K562 (cell line): Measurements from ENCODE around the gene DYNLT5. TPM values are rescaled to one million over a fixed set of nuclear protein-coding genes. Genes with fewer than 3 reads are reported as not detected.

Source experiments
- ATAC-seq: fragments of 200-7000 bp; cut with Tn5 transposase; 3 replicates; pipeline ENCODE4 v1.9.1; 2020; ENCODE audit warnings: moderate library complexity
- Bru-seq: library from RNA; stranded (reverse); fragments of 400-500 nt; gene quantifications from one replicate; lab custom pipeline; 2021; lab: Mats Ljungman, UMichigan
- BruChase-seq, 2 experiments: library from RNA; stranded (reverse); fragments of 400-500 nt; gene quantifications; one replicate each; lab custom pipeline; 2021; lab: Mats Ljungman, UMichigan
- BruUV-seq: library from RNA; stranded (reverse); fragments of 400-500 nt; replicated peaks from 2 replicates; lab custom pipeline; 2021; lab: Mats Ljungman, UMichigan
- CTCF ChIA-PET: fragments of 300-600 bp; formaldehyde crosslinking; extraction: SDS; loops from one replicate; lab custom pipeline; 2021; ENCODE audit warnings: low intra/inter-chr PET ratio; lab: Yijun Ruan, JAX
- POLR2A ChIA-PET: fragments of 300-600, 350-650 bp; sonication (Branson Sonifier 250); formaldehyde crosslinking; extraction: SDS; loops from one replicate; lab custom pipeline; 2021; ENCODE audit warnings: antibody characterized with exemption, inconsistent platforms; lab: Yijun Ruan, JAX
- DNase-seq, 4 experiments: peaks; one replicate each; pipeline versions ENCODE4 v3.0.0 to v3.0.0-alpha.2; 2011 to 2018; ENCODE audit warnings: low spot score in 3 of 4, mixed read lengths in 3 of 4; ENCODE audit errors: extremely low read depth in 1 of 4
- FAIRE-seq: peaks from 2 replicates; lab custom pipeline; 2011; peaks lifted over from hg19 to GRCh38; lab: Jason Lieb, UNC
- H2AFZ ChIP-seq: 2 replicates; pipeline ENCODE4 v1.6.0; 2011; ENCODE audit warnings: low read depth, low read length, control low read depth, inconsistent platforms
- H3K27ac ChIP-seq: fragments of 200-600 bp; 3 replicates; pipeline ENCODE4 v1.8.0; 2011; ENCODE audit warnings: low read depth, mild to moderate bottlenecking, control low read depth, inconsistent platforms, low read length, moderate library complexity, mixed read lengths; ENCODE audit errors: extremely low read depth
- H3K27me3 ChIP-seq, 2 experiments: fragments of 300-600 bp in 1 of 2; 2 replicates in 1 of 2; 3 replicates in 1 of 2; pipeline versions ENCODE4 v1.6.0 to v1.8.0; 2011; ENCODE audit warnings: inconsistent platforms in 2 of 2, low read length in 2 of 2, mild to moderate bottlenecking in 1 of 2, mixed read lengths in 1 of 2, moderate library complexity in 1 of 2; ENCODE audit not compliant: control insufficient read depth in 2 of 2, insufficient read depth in 2 of 2
- H3K36me3 ChIP-seq: fragments of 300-600 bp; 3 replicates; pipeline ENCODE4 v1.8.0; 2011; ENCODE audit warnings: mild to moderate bottlenecking, low read length, inconsistent platforms; ENCODE audit not compliant: control insufficient read depth, insufficient read depth
- H3K4me1 ChIP-seq, 2 experiments: fragments of 200-600 bp in 1 of 2; replicated peaks in 1 of 2; 2 replicates in 1 of 2; 3 replicates in 1 of 2; pipeline versions ENCODE4 v1.5.1 to v1.8.0; 2011; ENCODE audit warnings: inconsistent platforms in 2 of 2, low read length in 2 of 2, mild to moderate bottlenecking in 1 of 2, mixed read lengths in 1 of 2, moderate library complexity in 1 of 2; ENCODE audit not compliant: control insufficient read depth in 2 of 2, insufficient read depth in 2 of 2
- H3K4me2 ChIP-seq: 2 replicates; pipeline ENCODE4 v1.6.1; 2011; ENCODE audit warnings: low read length, control low read depth, inconsistent platforms, mixed read lengths; ENCODE audit not compliant: insufficient read depth
- H3K4me3 ChIP-seq: fragments of 200-600 bp; sonication (generic), shearing (Covaris generic); 2 replicates; pipeline ENCODE4 v1.5.1; 2016; ENCODE audit warnings: control low read depth, inconsistent platforms
- H3K79me2 ChIP-seq: fragments of 200-600 bp; 3 replicates; pipeline ENCODE4 v1.8.0; 2011; ENCODE audit warnings: low read length, inconsistent platforms; ENCODE audit not compliant: control insufficient read depth, insufficient read depth
- H3K9ac ChIP-seq, 2 experiments: 2 replicates each; pipeline versions ENCODE4 v1.6.0 to v1.6.1; 2011; ENCODE audit warnings: low read depth in 2 of 2, low read length in 2 of 2, control low read depth in 1 of 2, inconsistent platforms in 1 of 2, mild to moderate bottlenecking in 1 of 2, mixed read lengths in 1 of 2; ENCODE audit not compliant: insufficient read depth in 1 of 2
- H3K9me1 ChIP-seq: one replicate; pipeline ENCODE4 v1.6.0; 2011; ENCODE audit warnings: inconsistent platforms, mild to moderate bottlenecking, low read length, moderate library complexity; ENCODE audit not compliant: control insufficient read depth, insufficient read depth
- H3K9me3 ChIP-seq: replicated peaks from 2 replicates; pipeline ENCODE4 v1.5.1; 2011; ENCODE audit warnings: low read depth, low read length, inconsistent platforms; ENCODE audit not compliant: control insufficient read depth, insufficient read depth
- H4K20me1 ChIP-seq: replicated peaks from 2 replicates; pipeline ENCODE4 v1.6.1; 2011; ENCODE audit warnings: low read length, inconsistent platforms, mixed read lengths; ENCODE audit not compliant: control insufficient read depth, insufficient read depth
- CBFA2T2 ChIP-seq: fragments of 450-650 bp; conservative IDR thresholded peaks from 2 replicates; pipeline ENCODE4 v1.6.1; 2017; ENCODE audit warnings: mild to moderate bottlenecking
- NR3C1 ChIP-seq: sonication (generic); formaldehyde crosslinking; IDR thresholded peaks from 2 replicates; pipeline ENCODE4 v1.8.1; 2022; ENCODE audit warnings: missing genetic modification reagents
- RFX5 ChIP-seq: IDR thresholded peaks from 2 replicates; pipeline ENCODE4 v1.6.1; 2011; ENCODE audit warnings: low read depth, mild to moderate bottlenecking, improper control_type of control experiment, low read length
- TCF7 ChIP-seq: sonication (generic); IDR thresholded peaks from 2 replicates; pipeline ENCODE4 v1.6.1; 2016; ENCODE audit warnings: antibody characterized with exemption, borderline replicate concordance
- ZNF408 ChIP-seq: fragments of 250-450 bp; sonication (Bioruptor Pico); IDR thresholded peaks from 2 replicates; pipeline ENCODE4 v1.4.0; 2020; ENCODE audit warnings: low read depth, mild to moderate bottlenecking, moderate library complexity
- WGBS: fragments of 100-300 bp; shearing (Covaris generic); methylation state at CpG from one replicate; pipeline ENCODE4 v1.1.6; 2016; ENCODE audit warnings: low coverage, mixed read lengths; ENCODE audit not compliant: insufficient coverage; ENCODE audit errors: missing lambda C conversion rate; 5-methylcytosine and 5-hydroxymethylcytosine counted together
- in situ Hi-C: fragments of 300-500 bp; cut with MboI; formaldehyde crosslinking; loops from 4 replicates; pipeline ENCODE4 v1.15.0; 2018; ENCODE audit warnings: inconsistent platforms, mixed read lengths
- intact Hi-C: fragments of 100-400 bp; cut with micrococcal nuclease; formaldehyde crosslinking; loops from 2 replicates; pipeline ENCODE4 v1.14.2; 2022
- long read RNA-seq, 3 experiments: library from polyadenylated mRNA in 2 of 3; library from RNA in 1 of 3; unstranded in 2 of 3; stranded (forward) in 1 of 3; transcript quantifications; one replicate each; pipeline ENCODE4 v2.0.0, GENCODE V29; 2019 to 2022
- polyA minus RNA-seq, 3 experiments: library from RNA; depleted of rRNA, polyadenylated mRNA; stranded (reverse); fragments of >200 nt; gene quantifications; 2 replicates each; pipeline ENCODE4 v1.2.3, GENCODE V29; 2011
- polyA plus RNA-seq, 8 experiments: library from polyadenylated mRNA; depleted of rRNA in 4 of 8; stranded (reverse) in 5 of 8; unstranded in 3 of 8; fragments of >200 nt; fragmentation: Nextera tagmentation in 2 of 8; fragmentation: Illumina TruSeq in 1 of 8; extraction: Ambion mirVana in 2 of 8; extraction: Trizol in 1 of 8; gene quantifications; 2 replicates each; pipeline versions ENCODE4 v1.2.1 to v1.2.3, GENCODE V29; 2011 to 2014; ENCODE audit warnings: inconsistent platforms in 1 of 8, missing spikeins in 1 of 8
- total RNA-seq, 7 experiments: library from RNA; depleted of rRNA in 6 of 7; stranded (reverse); fragments of >200 nt in 6 of 7; fragmentation: Illumina TruSeq in 2 of 7; extraction: Trizol in 2 of 7; gene quantifications; 2 replicates each; pipeline versions ENCODE4 v1.2.1 to v1.2.3, GENCODE V29; 2011 to 2021; ENCODE audit warnings: low replicate concordance in 1 of 7
- TF ChIP-seq, protein P1 (sequence below): sonication (generic); formaldehyde crosslinking; IDR thresholded peaks from 2 replicates; pipeline ENCODE4 v1.8.1; 2023; ENCODE audit warnings: mild to moderate bottlenecking, missing genetic modification reagents

The DYNLT5 gene, protein sequence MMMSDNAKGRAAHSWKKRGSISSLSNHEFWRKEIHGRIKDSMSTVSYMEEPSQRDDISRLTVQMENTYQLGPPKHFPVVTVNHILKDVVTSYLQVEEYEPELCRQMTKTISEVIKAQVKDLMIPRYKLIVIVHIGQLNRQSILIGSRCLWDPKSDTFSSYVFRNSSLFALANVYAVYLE
- not detected in 2 replicates for total RNA-seq (2011; cell fraction: chromatin; rRNA removed; ENCODE audit: low replicate concordance)
- total RNA-seq (2011; cell fraction: nucleolus; rRNA removed) = not detected in 2 replicates
- total RNA-seq (2011; cell fraction: nucleoplasm; rRNA removed) = not detected in 2 replicates
- not detected in 2 replicates for total RNA-seq (2014; rRNA removed)
- not detected in 2 replicates for total RNA-seq (2014; rRNA removed; fragmentation: Illumina TruSeq; extraction: Trizol)
- total RNA-seq (2015; rRNA removed; fragmentation: Illumina TruSeq; extraction: Trizol) = not detected in 2 replicates
- total RNA-seq (2021) = not detected in 2 replicates
- not detected in 2 replicates for polyA plus RNA-seq (2011; rRNA removed)
- not detected in 2 replicates for polyA plus RNA-seq (2011; cell fraction: cytosol; rRNA removed)
- polyA plus RNA-seq (2011; cell fraction: nucleus; rRNA removed) = not detected in 2 replicates
- not detected in 2 replicates for polyA plus RNA-seq (2012)
- not detected in 2 replicates for polyA plus RNA-seq (2014; fragmentation: Illumina TruSeq; extraction: Trizol)
- not detected for polyA plus RNA-seq (2014; fragmentation: Nextera tagmentation; extraction: Ambion mirVana)
- not detected in 2 replicates for polyA plus RNA-seq (2014; rRNA removed)
- polyA minus RNA-seq (2011; rRNA and poly(A)+ RNA removed) = not detected in 2 replicates
- polyA minus RNA-seq (2011; cell fraction: cytosol; rRNA and poly(A)+ RNA removed) = not detected in 2 replicates
- not detected in 2 replicates for polyA minus RNA-seq (2011; cell fraction: nucleus; rRNA and poly(A)+ RNA removed)
- Bru-seq, nascent RNA = not detected
- not detected for BruChase-seq, experiment 1, labeled RNA remaining after a 2-hour chase
- BruChase-seq, experiment 2, labeled RNA remaining after a 6-hour chase = percentile 7 among the genes with signal in this experiment
- long read RNA-seq, experiment 1 = 0 reads
- long read RNA-seq, experiment 2 = 0 reads
- long read RNA-seq, experiment 3 = 0 reads

DNA sequence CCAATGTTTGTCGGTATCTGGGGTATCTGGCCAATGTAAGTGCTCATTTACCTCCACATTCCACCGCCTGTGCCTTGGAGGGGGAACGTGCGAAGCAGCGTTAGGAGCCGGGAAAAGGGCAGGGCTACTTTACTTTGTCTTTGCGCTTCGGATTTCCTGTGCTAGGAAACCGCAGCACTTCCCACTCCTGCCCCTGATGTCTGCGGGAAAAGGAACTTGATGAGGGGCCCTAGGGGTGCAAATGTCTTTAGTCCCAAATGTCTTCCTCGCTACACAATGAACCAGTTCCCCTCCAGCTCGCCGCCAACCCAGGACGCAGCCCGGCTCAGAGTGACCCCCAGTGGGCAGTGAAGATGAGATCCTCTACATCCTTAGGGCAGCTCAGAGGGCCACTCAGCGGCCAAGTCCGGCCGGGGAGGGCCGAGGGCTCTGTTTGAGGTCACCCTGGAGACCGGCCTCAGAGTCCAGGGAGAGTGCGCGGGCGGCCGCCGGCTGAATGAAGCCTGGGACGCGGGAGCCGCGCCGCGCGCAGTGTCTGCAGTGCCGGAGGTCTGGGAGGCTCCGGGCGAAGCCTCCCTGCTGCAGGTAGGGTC lies at the start of gene DYNLT5:
TSS of gene DYNLT5 (plus strand) at position 460 of the 593 bp plus-strand sequence. CDS start 2,200 bp downstream, outside the sequence.
- no peaks in the 10 kb centered on the region for H3K79me2 ChIP-seq
- 0 out of 2 replicates have a peak, but pooled peaks cover 2% of the 10 kb centered on the region for H3K9me3 ChIP-seq
- H3K27ac ChIP-seq = no peak within 1 kb of the TSS
- no TSS peak for BruUV-seq
- intact Hi-C loops (no loop called here), in situ Hi-C loops (no loop called here)
- H3K4me2 ChIP-seq = no peak within 1 kb of the TSS
- peaks cover 8% of the 10 kb centered on the region in 2 experiments; a peak in 3 of 5 replicates for H3K4me1 ChIP-seq
- H3K4me3 ChIP-seq = no peak within 1 kb of the TSS
- H3K9me1 ChIP-seq = no peaks in the 10 kb centered on the region
- ChIA-PET CTCF (no interaction called here), POLR2A (no interaction called here)
- ATAC-seq (no peak), DNase-seq (no peak), FAIRE-seq (no peak)
- H2AFZ ChIP-seq = no peak within 1 kb of the TSS
- H4K20me1 ChIP-seq = no peaks in the 10 kb centered on the region
- 80% methylated on average over 12 of the region's 35 CpGs for WGBS
- TF ChIP-seq CBFA2T2 = no peak
- TF ChIP-seq ZNF408 (CRISPR knock-in tag) = no peak
- TF ChIP-seq, protein P1, sequence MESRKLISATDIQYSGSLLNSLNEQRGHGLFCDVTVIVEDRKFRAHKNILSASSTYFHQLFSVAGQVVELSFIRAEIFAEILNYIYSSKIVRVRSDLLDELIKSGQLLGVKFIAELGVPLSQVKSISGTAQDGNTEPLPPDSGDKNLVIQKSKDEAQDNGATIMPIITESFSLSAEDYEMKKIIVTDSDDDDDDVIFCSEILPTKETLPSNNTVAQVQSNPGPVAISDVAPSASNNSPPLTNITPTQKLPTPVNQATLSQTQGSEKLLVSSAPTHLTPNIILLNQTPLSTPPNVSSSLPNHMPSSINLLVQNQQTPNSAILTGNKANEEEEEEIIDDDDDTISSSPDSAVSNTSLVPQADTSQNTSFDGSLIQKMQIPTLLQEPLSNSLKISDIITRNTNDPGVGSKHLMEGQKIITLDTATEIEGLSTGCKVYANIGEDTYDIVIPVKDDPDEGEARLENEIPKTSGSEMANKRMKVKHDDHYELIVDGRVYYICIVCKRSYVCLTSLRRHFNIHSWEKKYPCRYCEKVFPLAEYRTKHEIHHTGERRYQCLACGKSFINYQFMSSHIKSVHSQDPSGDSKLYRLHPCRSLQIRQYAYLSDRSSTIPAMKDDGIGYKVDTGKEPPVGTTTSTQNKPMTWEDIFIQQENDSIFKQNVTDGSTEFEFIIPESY (CRISPR knock-in tag) = peak; percentile 72
- no peak for TF ChIP-seq TCF7
- TF ChIP-seq NR3C1 = no peak
- no peak for TF ChIP-seq RFX5
- H3K27me3 ChIP-seq = no peaks in the 10 kb centered on the region
- H3K9ac ChIP-seq = no peak within 1 kb of the TSS
- H3K36me3 ChIP-seq = no peaks in the 10 kb centered on the region
